Fibroblast of skin of left quadriceps (primary cell): ENCODE results near the gene RELL1.
A peak's percentile ranks its signal among the peaks of the same experiment; 100 is the strongest.

Experiments
- DNase-seq, 2 experiments: peaks; one replicate each; pipeline ENCODE4 v3.0.0-alpha.2; 2013; ENCODE audit warnings: low read depth in 2 of 2

The RELL1 gene

DNA sequence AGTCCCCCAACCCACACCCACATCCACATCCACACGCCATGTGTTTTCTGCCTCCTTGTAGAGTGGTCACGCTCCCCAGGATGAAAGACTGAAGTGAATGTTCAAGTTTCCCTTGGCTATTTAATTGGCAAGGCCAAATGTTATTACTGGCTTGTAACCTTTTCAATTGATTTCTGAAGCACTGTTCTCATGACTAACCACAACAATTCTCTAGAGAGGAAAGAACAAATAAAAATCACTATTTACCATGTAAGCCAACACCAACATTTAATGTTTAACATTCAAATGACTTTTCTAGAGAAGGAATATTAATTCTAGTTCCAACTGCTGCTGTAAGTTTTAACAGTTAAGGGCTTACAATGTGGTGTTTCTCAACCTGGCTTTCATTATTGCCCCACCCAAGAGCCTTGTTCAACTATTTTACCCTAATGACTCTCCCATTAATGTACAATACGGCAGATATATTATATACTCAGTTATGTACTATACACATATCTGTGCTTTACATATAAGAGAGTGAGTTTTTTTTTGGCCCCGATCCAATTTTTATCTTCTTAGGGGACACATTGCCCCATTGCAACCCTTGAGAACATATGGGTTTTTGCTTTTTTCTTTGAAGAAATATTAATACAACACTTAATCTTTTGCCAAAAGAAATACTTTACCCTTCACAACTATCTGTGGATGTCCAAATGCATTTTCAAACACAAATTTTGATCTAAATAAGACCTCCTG is 46.5 kb downstream of the RELL1 start:
- DNase-seq, result no peak

DNA sequence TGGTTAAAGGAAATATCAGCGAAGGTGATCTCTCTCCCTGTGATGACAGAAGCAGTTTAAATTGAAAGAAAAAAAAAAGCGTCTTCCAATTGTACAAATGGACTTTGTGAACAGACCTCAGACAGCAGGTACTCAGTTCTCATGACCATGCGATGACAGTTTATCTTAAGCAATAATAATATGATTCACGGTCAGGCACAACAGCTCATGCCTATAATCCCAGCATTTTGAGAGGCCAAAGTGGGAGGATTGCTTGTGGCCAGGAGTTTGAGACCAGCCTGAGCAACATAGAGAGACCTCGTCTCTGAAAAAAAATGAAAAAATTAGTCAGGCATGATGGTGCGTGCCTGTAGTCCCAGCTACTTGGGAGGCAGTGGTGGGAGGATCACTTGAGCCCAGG is 51.0 kb downstream of the RELL1 start:
- no peak for DNase-seq

DNA sequence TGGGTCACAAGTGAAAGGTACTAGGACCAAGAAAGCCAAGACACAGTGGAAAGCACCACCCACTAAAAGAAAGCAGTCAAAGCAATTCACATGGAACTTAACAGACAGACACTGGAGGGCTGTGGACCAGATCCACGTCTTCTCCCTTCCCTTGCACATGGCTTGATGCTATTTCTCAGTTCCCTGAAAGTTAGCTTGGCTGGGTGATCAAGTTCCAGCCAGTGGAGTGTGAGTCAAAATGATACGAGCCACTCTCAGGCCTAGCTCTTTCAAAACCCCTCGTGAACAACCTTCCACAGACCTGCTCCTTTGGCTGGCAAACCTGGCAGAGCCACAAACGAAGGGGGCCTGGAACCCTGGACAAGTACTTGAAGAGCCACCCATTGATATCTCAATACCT is 52.0 kb downstream of the RELL1 start:
- DNase-seq, result no peak

DNA sequence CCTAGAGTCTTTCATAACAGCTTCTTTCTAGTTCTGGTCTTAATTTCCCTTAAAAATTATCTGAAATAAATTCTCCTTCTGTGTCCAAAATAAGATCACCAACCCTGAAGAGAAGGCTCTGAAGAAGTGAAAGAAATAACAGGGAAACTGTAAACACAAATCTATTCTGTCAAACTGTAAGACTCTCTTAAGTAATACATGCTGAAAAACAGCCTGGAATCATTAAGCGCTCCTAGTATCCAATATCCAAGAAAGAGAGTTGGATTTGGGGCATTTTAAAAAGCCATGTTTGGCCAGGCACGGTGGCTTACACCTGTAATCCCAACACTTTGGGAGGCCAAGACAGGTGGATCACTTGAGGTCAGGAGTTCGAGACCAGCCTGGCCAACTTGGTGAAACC is 53.3 kb downstream of the RELL1 start:
- DNase-seq, result no peak

DNA sequence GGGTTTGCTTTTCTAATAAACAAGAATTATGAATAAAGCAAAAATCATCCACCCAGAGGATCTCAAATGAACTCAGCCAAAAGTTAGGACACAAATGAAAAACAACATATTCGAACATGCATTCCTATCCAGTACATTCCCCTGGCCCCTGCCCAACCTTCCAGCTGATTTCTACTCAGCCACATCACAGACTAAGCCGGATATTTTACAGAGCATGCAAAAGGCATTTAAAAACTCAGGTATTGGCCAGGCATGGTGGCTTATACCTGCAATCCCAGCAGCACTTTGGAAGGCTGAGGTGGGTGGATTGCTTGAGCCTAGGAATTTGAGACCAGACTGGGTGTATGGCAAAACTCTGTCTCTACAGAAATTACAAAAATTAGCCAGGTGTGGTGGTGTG is 54.6 kb downstream of the RELL1 start:
- peak in 1 of 2 experiments; percentile 13 for DNase-seq

DNA sequence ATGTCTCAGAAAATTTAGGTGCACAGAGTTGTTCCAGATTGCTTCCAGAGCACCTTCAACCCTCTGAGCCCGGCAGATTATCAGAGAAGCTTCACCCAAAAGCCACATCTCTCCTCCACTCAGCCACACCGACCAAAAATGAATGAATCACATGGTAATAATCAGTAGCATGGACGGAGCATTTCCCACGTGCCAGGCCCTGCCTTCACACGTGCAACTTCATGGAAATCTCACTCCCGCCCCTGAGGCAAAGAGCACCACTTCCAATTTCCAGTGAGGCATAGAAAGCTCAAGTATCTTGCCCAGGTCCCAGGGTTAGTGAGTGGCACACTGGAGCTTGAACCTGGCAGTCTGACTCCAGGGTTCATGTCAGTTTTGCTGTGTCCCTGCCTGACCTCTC is 56.5 kb downstream of the RELL1 start:
- no peak for DNase-seq

DNA sequence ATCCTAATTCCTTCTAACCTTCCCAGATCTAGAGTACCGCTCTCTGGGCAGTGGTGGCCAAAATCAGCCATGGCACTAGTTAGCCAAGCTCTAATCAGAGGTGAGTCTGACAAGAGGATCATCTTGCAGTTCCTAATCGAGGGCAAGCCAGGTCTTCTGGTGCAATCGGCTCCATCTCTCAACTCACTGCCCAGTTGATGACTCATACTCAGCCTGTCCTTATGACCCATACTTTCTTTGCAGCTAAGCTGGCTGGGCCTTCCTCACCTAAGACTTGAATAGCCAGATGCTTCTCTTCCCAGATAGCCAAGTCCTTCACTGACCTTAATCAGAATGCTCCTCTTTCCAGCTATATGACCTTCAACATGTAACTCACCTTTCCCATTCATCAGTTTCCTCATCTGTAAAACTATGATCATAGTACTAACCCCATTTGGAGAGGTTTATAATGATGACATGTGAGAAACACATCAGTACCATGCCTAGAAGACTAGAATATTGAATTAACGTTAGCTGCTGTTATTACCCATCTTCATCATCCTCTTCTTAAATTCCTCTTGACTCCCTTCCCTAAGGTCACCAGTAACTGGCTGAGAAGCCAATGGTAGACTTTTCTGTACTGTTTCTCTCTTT is 57.1 kb downstream of the RELL1 start:
- no peak for DNase-seq

DNA sequence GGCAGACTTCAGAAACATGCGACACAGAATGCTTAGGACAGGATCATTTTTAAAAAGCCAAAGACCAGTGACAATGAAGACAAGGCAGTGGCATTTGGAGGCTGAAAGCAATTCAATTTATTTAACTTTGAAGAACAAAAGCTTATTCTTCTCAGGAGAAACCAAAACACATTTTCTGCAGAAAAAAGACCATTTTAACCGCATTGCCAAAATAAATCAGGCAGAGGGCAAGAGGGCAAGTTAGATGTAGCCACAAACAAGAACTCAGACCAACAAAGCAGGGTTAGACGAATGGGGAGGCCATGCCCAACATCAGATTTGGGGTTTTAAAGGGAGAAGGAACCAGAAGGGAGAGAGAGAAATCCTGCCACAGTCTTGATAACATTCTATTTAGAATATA is 58.9 kb downstream of the RELL1 start:
- no peak for DNase-seq

DNA sequence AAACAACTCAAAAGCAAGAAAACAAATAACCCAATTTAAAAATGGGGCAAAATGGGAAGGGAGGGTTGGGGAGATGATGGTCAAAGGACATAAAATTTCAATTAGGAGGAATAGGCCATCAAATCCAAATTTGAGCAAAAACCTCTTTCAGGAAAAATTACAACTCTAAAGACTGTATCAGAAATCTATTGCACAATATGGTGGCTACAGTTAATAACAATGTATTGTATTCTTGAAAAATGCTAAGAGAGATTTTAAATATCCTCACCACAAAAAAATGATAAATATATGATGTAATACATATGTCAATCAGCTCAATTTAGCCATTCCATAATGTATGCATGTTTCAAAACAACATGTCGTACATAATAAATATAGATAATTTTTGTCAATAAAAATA is 60.7 kb downstream of the RELL1 start:
- DNase-seq, result no peak

DNA sequence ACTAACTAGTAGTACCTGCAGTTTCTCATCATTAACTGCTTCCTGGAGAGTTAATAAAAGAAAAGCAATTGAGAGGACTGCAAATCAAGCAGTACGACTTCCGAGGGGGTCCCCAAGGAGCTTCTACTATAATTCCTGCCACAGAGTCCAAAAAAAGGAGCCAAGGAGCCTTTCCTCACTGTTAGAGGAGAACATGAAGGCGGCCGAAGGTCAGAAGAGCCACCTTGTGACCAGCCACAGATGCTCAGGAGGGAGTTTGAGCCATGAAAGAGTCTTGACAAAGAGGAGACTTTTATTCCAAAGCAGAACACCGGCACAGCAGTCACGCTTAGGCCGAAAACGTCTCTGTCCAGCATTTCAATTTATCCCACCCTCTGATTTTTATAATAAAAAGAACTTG is 62.2 kb downstream of the RELL1 start:
- no peak for DNase-seq

DNA sequence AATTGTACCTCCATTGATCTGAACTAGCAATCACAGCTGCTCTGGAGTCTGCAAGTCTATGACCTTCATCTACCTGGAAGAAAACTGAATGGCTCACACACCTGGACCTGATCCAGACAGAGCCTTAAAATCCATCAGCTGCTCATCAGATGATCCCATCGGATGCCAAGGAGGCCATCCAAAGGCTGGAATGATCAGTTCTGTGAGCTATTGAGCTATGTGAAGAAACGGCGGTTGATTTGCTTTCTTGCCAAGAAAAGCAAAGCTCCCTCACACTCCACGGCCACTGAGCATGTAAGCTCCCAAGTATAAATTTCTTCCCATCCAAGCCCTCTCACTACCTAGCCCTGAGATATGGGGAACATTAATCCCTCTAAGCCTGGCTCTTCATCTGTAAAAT is 63.1 kb downstream of the RELL1 start:
- DNase-seq, result no peak

DNA sequence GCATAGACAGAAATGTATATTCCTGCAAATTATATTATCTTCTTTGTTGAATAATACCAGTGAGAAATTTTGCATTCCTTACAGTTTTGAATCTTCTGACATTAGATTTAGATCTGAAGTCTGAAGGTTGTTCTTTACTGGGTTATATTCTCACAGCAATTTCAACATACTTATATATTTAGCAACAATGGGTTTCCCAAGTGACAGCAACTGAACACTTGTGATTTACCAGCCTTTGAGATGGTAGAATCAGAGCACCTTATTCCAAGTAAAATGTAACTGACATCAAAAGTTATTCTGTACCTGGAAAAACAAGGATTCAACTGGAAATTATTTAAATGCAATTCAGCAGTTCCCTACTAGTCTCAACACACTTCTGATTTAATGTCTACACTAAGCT is 66.0 kb downstream of the RELL1 start:
- no peak for DNase-seq

DNA sequence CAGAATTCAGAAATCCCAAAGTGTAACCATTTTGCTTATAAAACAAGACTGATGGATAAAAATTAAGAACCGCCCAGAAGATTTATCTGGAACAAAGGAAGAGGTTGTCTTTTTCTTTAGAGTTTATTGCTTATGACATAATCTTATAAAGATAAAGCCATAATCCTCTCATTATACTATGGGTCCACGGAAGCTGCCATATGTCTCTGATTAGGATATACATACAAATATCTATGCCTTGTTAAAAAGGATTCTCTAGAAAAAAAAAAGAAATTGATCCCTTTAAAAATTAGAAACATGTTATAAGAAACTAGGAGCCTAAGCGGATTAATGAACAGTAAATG is 70.5 kb downstream of the RELL1 start:
- DNase-seq, result no peak

DNA sequence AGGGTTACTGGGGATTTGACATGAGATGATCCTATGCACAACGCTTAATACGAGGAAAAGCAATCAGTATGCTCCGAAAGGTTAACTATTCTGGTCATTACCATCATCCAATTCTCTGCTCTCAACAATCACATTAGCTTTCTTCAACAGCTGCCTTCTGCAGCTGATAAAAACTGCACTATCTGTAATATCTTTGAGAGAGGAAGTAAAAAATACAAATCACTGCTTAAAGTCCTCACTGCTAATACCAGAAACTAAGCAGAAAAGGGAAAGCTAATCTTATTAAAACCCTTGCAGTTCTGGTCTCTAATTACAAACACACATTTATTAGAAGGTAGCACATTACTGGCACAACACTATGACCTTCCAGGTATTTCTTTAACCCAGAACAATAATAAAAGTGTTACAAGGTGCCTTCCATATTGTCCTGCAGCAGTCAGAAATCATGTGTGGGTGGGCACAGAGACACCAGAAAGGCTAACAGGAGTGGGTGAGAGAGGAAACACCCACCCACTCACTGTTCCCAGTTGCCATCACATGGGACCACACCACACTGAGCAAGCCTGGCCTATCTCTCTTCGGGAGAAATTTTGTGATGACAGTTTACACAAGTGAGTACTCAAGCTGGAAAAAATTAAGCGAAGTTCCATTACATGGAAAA is 71.0 kb downstream of the RELL1 start:
- no peak for DNase-seq

DNA sequence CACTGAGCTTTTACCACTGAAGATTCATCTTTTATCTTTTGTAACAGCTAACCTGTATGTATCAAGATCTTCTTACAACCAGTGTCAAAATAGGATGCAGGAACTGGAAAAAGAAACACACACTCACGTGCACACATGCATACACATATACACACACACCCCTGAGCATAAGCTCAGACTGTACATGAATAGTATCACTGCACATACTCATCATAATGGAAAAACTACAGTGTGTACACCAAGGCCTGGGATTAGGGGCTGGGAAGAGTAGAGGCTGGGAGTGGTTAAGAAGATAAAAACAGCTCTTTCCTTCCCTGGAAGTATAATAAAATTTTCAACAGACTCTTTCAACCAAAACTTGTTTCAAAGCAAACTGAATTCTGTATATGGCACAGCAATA is 73.4 kb downstream of the RELL1 start:
- no peak for DNase-seq

DNA sequence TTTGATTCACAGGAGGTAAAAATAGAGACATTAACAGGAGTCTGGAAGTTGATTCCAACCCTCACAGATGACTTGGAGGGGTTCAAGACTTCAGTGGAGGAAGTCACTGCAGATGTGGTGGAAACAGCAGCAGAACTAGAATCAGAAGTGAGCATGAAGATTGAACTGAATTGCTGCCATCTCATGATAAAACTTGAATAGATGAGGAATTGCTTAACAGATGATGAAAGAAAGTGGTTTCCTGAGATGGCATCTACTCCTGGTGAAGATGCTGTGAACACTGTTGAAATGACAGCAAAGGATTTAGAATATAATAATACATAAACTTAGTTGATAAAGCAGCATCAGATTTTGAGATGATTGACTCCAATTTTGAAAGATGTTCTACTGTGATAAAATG is 76.5 kb downstream of the RELL1 start:
- no peak for DNase-seq

DNA sequence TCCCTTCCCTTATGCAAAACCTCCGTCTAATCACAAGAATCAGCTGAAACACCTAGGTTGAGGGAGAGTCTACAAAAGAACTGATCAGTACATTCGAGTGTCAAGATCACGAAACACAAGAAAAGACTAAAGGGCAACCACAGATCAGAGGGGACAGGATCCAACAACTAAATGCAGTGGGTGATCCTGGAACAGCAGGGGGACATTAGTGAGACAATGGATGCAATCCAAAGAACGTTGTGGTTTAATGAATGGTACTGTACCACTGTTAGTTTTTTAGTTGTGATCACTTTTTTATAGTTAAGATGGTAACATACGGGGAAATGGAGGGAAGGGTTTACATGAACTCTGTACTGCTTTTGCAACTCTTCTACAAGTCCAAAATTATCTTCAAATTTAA is 79.2 kb downstream of the RELL1 start:
- no peak for DNase-seq

DNA sequence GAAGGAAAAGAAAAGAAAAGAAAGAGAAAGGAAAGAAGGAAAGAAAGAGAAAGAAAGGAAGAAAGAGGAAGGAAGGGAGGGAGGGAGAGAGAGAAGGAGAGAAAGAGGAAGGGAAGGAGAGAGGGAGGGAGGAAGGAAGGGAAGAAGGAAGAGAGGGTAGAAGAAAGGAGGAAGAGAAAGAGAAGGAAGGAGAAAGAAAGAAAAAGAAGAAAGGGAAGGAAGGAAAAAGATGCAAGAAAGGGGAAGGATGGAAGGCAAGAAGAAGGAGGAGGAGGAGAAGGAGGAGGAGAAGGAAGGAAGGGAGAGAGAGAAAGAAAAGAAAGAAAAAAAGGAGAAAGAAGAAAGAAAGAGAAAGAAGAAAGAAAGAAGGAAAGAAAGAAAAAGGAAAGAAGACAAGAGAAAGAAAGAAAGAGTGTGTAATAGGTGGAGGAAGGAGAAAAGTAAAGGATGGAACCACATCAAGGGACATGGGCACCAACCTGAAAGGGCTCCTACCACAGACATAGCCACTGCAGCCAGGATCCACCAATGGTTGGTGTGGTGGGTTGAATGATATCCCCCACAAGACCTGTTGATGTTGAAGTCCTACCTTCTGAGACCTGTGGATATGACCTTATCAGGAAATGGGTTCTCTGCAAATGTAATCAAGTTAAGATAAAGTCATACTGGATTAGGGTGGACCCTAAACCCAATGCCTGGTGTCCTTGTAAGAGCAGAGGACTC is 80.2 kb downstream of the RELL1 start:
- no peak for DNase-seq

DNA sequence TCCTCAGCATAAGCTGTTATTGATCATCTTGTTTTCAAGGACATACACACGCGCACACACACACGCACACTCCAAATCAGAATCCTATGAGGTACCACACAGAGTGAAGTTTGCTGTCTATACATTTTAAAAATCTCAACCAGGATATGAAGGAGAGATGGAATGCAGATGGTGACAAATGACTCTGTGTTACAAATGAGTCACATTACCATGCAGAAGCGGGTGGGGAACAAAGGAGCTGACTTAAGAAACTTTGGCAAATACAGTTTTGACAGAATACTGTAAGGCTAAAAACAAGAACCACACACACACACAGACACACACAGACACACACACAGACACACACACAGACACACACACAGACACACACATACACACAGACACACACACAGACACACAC is 81.7 kb downstream of the RELL1 start:
- peak in 1 of 2 experiments; percentile 10 for DNase-seq

DNA sequence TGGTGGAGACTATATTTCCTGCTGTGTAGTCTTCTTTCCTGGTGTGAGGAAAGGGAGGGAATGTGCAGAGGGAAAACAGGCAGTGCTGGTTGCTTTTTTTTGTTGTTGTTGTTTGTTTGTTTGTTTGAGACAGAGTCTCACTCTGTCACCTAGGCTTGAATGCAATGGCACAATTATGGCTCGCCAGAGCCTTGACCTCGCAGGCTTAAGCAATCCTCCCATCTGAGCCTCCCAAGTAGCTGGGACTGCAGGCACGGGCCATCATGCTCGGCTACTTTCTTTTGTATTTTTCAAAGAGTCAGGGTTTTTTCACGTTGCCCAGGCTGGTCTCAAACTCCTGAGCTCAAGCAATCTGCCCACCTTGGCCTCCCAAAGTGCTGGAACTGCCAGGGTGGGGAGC is 82.5 kb downstream of the RELL1 start:
- no peak for DNase-seq

DNA sequence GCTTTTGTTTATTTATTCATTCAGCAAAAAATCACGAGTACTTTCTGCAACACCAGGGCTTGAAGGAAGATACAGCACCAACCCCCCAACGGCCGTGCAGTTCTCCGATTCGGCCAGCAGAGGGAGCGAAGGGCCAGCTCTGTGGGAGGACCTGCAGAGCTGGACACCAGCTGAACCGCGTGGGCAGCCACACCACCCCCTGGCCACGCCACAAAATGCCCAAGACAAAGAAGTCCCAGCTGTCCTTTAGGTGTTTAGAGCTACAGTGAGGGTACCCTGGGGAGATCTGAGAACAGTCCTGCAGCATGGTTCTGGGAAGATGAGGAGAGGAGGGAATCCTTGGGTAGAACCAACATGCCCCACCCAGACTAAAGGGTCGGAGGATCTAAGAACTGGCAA is 83.1 kb downstream of the RELL1 start:
- DNase-seq, result peak; percentile 28 to 36

DNA sequence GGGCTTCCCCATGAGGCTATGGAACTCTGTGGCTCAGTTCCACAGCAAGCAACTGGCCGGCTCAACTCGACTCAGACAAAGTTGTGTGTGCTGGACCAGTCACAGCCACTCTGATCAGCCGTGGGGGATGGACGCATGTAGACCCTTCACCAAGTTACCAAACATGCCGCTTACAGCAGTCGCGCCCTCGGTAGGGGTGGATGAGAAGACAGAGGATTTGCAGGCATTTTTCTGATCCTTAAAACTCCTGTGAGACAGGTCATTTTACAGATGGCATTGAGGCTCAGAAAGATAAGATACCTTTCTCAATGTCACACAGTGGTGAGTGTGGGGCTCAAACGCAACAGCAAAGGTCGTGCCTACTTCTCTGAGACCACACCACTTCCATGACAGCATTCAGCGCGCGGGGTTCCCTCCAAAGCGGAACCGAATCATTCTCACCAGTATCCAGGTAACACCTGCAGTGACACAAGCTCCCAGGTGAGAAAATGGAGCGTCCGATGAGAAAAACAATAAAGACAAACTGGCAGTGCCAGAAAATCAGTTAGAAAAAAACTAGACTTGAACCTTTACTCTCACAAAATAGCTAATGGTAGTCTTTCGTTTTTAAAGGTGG is 83.6 kb downstream of the RELL1 start:
- no peak for DNase-seq
